CD8-positive, alpha-beta memory T cell (primary cell): ENCODE results near the gene PPP2R5E. TPM values are rescaled to one million over a fixed set of nuclear protein-coding genes. Genes with fewer than 3 reads are reported as not detected.

ENCODE experiments used
- CTCF ChIA-PET: fragments of 350-600 bp; sonication (Branson Sonifier 250); formaldehyde crosslinking; loops from one replicate; lab custom pipeline; 2021; ENCODE audit warnings: antibody characterized with exemption; lab: Charles Lee
- POLR2A ChIA-PET: fragments of 350-600 bp; sonication (Branson Sonifier 250); formaldehyde crosslinking; loops from one replicate; lab custom pipeline; 2021; ENCODE audit warnings: antibody characterized with exemption; lab: Charles Lee
- DNase-seq, 5 donors: peaks; one replicate each; pipeline versions ENCODE4 v3.0.0 to v3.0.0-alpha.2; 2020 to 2022; ENCODE audit warnings: mixed read lengths in 1 of 5
- H3K27ac ChIP-seq: one replicate; pipeline ENCODE4 v1.7.0; 2013; ENCODE audit warnings: low read depth, mild to moderate bottlenecking, low read length, moderate library complexity
- H3K27me3 ChIP-seq: 2 replicates; pipeline ENCODE4 v1.7.0; 2013; ENCODE audit warnings: low read length, mild to moderate bottlenecking; ENCODE audit not compliant: insufficient read depth, poor library complexity, severe bottlenecking
- H3K36me3 ChIP-seq: 2 replicates; pipeline ENCODE4 v1.7.0; 2013; ENCODE audit warnings: mild to moderate bottlenecking, low read length, moderate library complexity; ENCODE audit not compliant: insufficient read depth
- H3K4me1 ChIP-seq: 2 replicates; pipeline ENCODE4 v1.7.0; 2013; ENCODE audit warnings: mild to moderate bottlenecking, low read length, moderate library complexity; ENCODE audit not compliant: insufficient read depth
- H3K4me3 ChIP-seq: 2 replicates; pipeline ENCODE4 v1.7.0; 2013; ENCODE audit warnings: mild to moderate bottlenecking, low read length
- H3K9me3 ChIP-seq: 2 replicates; pipeline ENCODE4 v1.7.0; 2013; ENCODE audit warnings: mild to moderate bottlenecking, low read length
- H3K27ac Mint-ChIP-seq, 8 donors: one replicate each; pipeline ENCODE4 v1.8.0; 2020 to 2021; ENCODE audit warnings: mixed read lengths in 8 of 8, mild to moderate bottlenecking in 6 of 8, inconsistent platforms in 3 of 8, moderate library complexity in 3 of 8
- H3K27me3 Mint-ChIP-seq, 2 donors: one replicate each; pipeline ENCODE4 v1.8.0; 2020 to 2021; ENCODE audit warnings: mixed read lengths in 2 of 2, mild to moderate bottlenecking in 1 of 2, moderate library complexity in 1 of 2
- H3K36me3 Mint-ChIP-seq, 3 donors: one replicate each; pipeline ENCODE4 v1.8.0; 2020 to 2021; ENCODE audit warnings: mixed read lengths in 3 of 3, inconsistent platforms in 1 of 3, mild to moderate bottlenecking in 1 of 3
- H3K4me1 Mint-ChIP-seq, 3 donors: one replicate each; pipeline ENCODE4 v1.8.0; 2020 to 2021; ENCODE audit warnings: mixed read lengths in 3 of 3, inconsistent platforms in 1 of 3, mild to moderate bottlenecking in 1 of 3
- H3K4me3 Mint-ChIP-seq, 7 donors: one replicate each; pipeline ENCODE4 v1.8.0; 2020 to 2021; ENCODE audit warnings: mixed read lengths in 7 of 7, mild to moderate bottlenecking in 6 of 7, moderate library complexity in 4 of 7, inconsistent platforms in 2 of 7
- H3K9me3 Mint-ChIP-seq, 5 donors: one replicate each; pipeline ENCODE4 v1.8.0; 2020 to 2022; ENCODE audit warnings: mixed read lengths in 5 of 5, mild to moderate bottlenecking in 3 of 5, moderate library complexity in 2 of 5, inconsistent platforms in 1 of 5
- polyA plus RNA-seq: library from polyadenylated mRNA; unstranded; fragments of 300-500 nt; fragmentation: Illumina TruSeq; gene quantifications from one replicate; pipeline ENCODE4 v1.2.3, GENCODE V29; 2021
- total RNA-seq, 2 experiments: library from RNA; stranded (reverse); gene quantifications; one replicate each; pipeline ENCODE4 v1.2.3, GENCODE V29; 2021

PPP2R5E gene
- total and polyA plus RNA-seq, 3 experiments from 2014 or later = 39.3 to 56.5 (median 55.0) TPM

- Histone ChIP-seq H3K36me3 (no peaks in the 10 kb centered on the region), H3K9me3 (no peaks in the 10 kb centered on the region), H3K27me3 (no peaks in the 10 kb centered on the region), H3K27ac (no peak overlapping the region), H3K4me1 (no peaks in the 10 kb centered on the region), H3K4me3 (no peak overlapping the region)
- Mint-ChIP-seq H3K4me3 (no peak overlapping the region), H3K9me3 (no peaks in the 10 kb centered on the region), H3K36me3 (peaks cover 0 to 4% (median 2%) of the 10 kb centered on the region in 3 donors), H3K4me1 (no peaks in the 10 kb centered on the region), H3K27ac (no peak overlapping the region), H3K27me3 (peaks cover 23 to 35% of the 10 kb centered on the region in 2 donors)
- no peak for DNase-seq
- POLR2A ChIA-PET = no interaction called here
- CTCF ChIA-PET = no interaction called here
These were observed 19.2 kb upstream of the PPP2R5E start for GRCh38 chr14:63562405-63562804.

- no peak overlapping the region for H3K27ac Mint-ChIP-seq
- Histone ChIP-seq H3K4me3 (no peak overlapping the region), H3K4me1 (no peaks in the 10 kb centered on the region), H3K36me3 (no peaks in the 10 kb centered on the region), H3K9me3 (no peaks in the 10 kb centered on the region), H3K27me3 (no peaks in the 10 kb centered on the region), H3K27ac (no peak overlapping the region)
- DNase-seq = no peak
- H3K36me3 Mint-ChIP-seq = peaks cover 0 to 4% (median 2%) of the 10 kb centered on the region in 3 donors
- peaks cover 2 to 8% of the 10 kb centered on the region in 2 donors for H3K27me3 Mint-ChIP-seq
- no peaks in the 10 kb centered on the region for H3K9me3 Mint-ChIP-seq
- H3K4me1 Mint-ChIP-seq = no peaks in the 10 kb centered on the region
- CTCF ChIA-PET = no interaction called here
- no peak overlapping the region for H3K4me3 Mint-ChIP-seq
- POLR2A ChIA-PET = no interaction called here
These were observed 12.4 kb upstream of the PPP2R5E start for GRCh38 chr14:63555572-63555971.

GRCh38 chr14:63551332-63551731 is 8.2 kb upstream of the PPP2R5E start:
- Histone ChIP-seq H3K9me3 (no peaks in the 10 kb centered on the region), H3K4me3 (no peak overlapping the region), H3K27ac (no peak overlapping the region), H3K36me3 (no peaks in the 10 kb centered on the region), H3K27me3 (no peaks in the 10 kb centered on the region), H3K4me1 (no peaks in the 10 kb centered on the region)
- CTCF ChIA-PET = no interaction called here
- no peak for DNase-seq
- POLR2A ChIA-PET = no interaction called here
- H3K27me3 Mint-ChIP-seq = peaks cover 2 to 5% of the 10 kb centered on the region in 2 donors
- no peaks in the 10 kb centered on the region for H3K4me1 Mint-ChIP-seq
- H3K9me3 Mint-ChIP-seq = no peaks in the 10 kb centered on the region
- H3K27ac Mint-ChIP-seq = no peak overlapping the region
- no peaks in the 10 kb centered on the region for H3K36me3 Mint-ChIP-seq
- H3K4me3 Mint-ChIP-seq = peak overlapping the region in 1 of 7 donors; percentile 9

- POLR2A ChIA-PET = no interaction called here
- H3K4me1 Mint-ChIP-seq = peaks cover 9 to 12% (median 12%) of the 10 kb centered on the region in 3 donors
- H3K4me3 Mint-ChIP-seq = no peak overlapping the region
- no peak for DNase-seq
- H3K27ac Mint-ChIP-seq = no peak overlapping the region
- CTCF ChIA-PET = no interaction called here
- H3K4me3 ChIP-seq = no peak overlapping the region
- H3K4me1 ChIP-seq = peaks cover 9% of the 10 kb centered on the region
- no peaks in the 10 kb centered on the region for H3K9me3 Mint-ChIP-seq
- H3K27me3 Mint-ChIP-seq = peaks cover 2 to 5% of the 10 kb centered on the region in 2 donors
- no peaks in the 10 kb centered on the region for H3K36me3 ChIP-seq
- H3K9me3 ChIP-seq = no peaks in the 10 kb centered on the region
- no peak overlapping the region for H3K27ac ChIP-seq
- H3K27me3 ChIP-seq = no peaks in the 10 kb centered on the region
- H3K36me3 Mint-ChIP-seq = peaks cover 0 to 10% (median 0%) of the 10 kb centered on the region in 3 donors
These were observed 4.7 kb upstream of the PPP2R5E start for GRCh38 chr14:63547798-63548335.

GRCh38 chr14:63545431-63545830 is 2.3 kb upstream of the PPP2R5E start:
- Histone ChIP-seq H3K27ac (no peak overlapping the region), H3K4me1 (peaks cover 26% of the 10 kb centered on the region), H3K4me3 (no peak overlapping the region), H3K27me3 (no peaks in the 10 kb centered on the region), H3K9me3 (no peaks in the 10 kb centered on the region), H3K36me3 (no peaks in the 10 kb centered on the region)
- no peaks in the 10 kb centered on the region for H3K9me3 Mint-ChIP-seq
- no peaks in the 10 kb centered on the region for H3K27me3 Mint-ChIP-seq
- no peak for DNase-seq
- peaks cover 0 to 21% (median 3%) of the 10 kb centered on the region in 3 donors for H3K36me3 Mint-ChIP-seq
- peaks cover 25 to 30% (median 29%) of the 10 kb centered on the region in 3 donors for H3K4me1 Mint-ChIP-seq
- H3K27ac Mint-ChIP-seq = no peak overlapping the region
- peak overlapping the region in 2 of 7 donors; percentile 36 to 49 for H3K4me3 Mint-ChIP-seq
- POLR2A ChIA-PET = no interaction called here
- CTCF ChIA-PET = no interaction called here

GRCh38 chr14:63544591-63545299 is 1.6 kb upstream of the PPP2R5E start:
- Mint-ChIP-seq H3K27ac (peak overlapping the region in 4 of 8 donors; percentile 46 to 98 (median 72)), H3K9me3 (no peaks in the 10 kb centered on the region), H3K4me1 (peaks cover 25 to 31% (median 29%) of the 10 kb centered on the region in 3 donors), H3K27me3 (no peaks in the 10 kb centered on the region), H3K36me3 (peaks cover 0 to 22% (median 3%) of the 10 kb centered on the region in 3 donors), H3K4me3 (peak overlapping the region; percentile 76 to 99 (median 97))
- peaks cover 26% of the 10 kb centered on the region for H3K4me1 ChIP-seq
- peak overlapping the region; percentile 92 for H3K27ac ChIP-seq
- no peaks in the 10 kb centered on the region for H3K36me3 ChIP-seq
- no peaks in the 10 kb centered on the region for H3K9me3 ChIP-seq
- CTCF ChIA-PET = no interaction called here
- POLR2A ChIA-PET = interaction anchor here (2.3 kb wide), 1 partner anchor 97 kb away, joined by 22 read pairs; the partner anchor contains the start of gene WDR89
- no peak for DNase-seq
- H3K4me3 ChIP-seq = no peak overlapping the region
- H3K27me3 ChIP-seq = no peaks in the 10 kb centered on the region

- DNase-seq = no peak
- peak overlapping the region; percentile 97 for H3K4me3 ChIP-seq
- Mint-ChIP-seq H3K27ac (peak overlapping the region; percentile 81 to 99 (median 95)), H3K4me3 (peak overlapping the region; percentile 91 to 99 (median 97)), H3K27me3 (no peaks in the 10 kb centered on the region), H3K4me1 (peaks cover 33 to 39% (median 37%) of the 10 kb centered on the region in 3 donors), H3K36me3 (peaks cover 7 to 30% (median 8%) of the 10 kb centered on the region in 3 donors), H3K9me3 (no peaks in the 10 kb centered on the region)
- peak overlapping the region; percentile 92 for H3K27ac ChIP-seq
- ChIA-PET POLR2A (interaction anchor here (1.4 to 2.3 kb wide), 3 partner anchors 23 to 320 kb away, joined by 3 to 22 read pairs (median 3); partner anchors contain the start of gene WDR89), CTCF (interaction anchor here (1.1 to 1.5 kb wide), 4 partner anchors 15 to 226 kb away, joined by 3 to 4 read pairs (median 4); no protein-coding TSS in a partner anchor)
- no peaks in the 10 kb centered on the region for H3K9me3 ChIP-seq
- H3K4me1 ChIP-seq = peaks cover 26% of the 10 kb centered on the region
- H3K36me3 ChIP-seq = peaks cover 7% of the 10 kb centered on the region
- H3K27me3 ChIP-seq = no peaks in the 10 kb centered on the region
These were observed 739 bp upstream of the PPP2R5E start for GRCh38 chr14:63543826-63544406.
